GM12874 (cell line): ENCODE results near the gene PDE9A.

ENCODE experiments used
- TF ChIP-seq, protein P1 (sequence below): IDR thresholded peaks from 2 replicates; pipeline ENCODE4 v1.5.1; 2011; ENCODE audit warnings: low read depth, mild to moderate bottlenecking, control low read depth, low read length, moderate library complexity; ENCODE audit not compliant: insufficient read depth

Gene PDE9A

DNA sequence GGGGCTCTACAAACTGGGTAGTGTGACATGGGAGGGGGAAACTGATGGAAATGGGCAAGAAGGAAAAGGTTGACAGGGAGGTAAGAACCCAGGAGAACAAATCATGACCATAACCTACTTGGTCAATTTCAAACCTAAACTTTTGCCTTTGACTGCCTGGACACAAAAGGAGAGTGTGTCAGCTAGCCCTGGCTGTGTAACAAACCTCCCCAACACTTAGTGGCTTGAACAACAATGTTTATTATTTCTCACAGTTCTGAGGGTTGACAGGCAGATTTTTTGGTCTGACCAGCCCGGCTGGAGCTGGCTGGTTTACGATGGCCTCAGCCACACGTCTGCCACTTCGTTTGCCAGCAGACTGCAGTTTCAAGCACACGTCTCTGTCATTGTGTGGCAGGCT, 133.5 kb downstream of the PDE9A start:
- TF ChIP-seq, protein P1, sequence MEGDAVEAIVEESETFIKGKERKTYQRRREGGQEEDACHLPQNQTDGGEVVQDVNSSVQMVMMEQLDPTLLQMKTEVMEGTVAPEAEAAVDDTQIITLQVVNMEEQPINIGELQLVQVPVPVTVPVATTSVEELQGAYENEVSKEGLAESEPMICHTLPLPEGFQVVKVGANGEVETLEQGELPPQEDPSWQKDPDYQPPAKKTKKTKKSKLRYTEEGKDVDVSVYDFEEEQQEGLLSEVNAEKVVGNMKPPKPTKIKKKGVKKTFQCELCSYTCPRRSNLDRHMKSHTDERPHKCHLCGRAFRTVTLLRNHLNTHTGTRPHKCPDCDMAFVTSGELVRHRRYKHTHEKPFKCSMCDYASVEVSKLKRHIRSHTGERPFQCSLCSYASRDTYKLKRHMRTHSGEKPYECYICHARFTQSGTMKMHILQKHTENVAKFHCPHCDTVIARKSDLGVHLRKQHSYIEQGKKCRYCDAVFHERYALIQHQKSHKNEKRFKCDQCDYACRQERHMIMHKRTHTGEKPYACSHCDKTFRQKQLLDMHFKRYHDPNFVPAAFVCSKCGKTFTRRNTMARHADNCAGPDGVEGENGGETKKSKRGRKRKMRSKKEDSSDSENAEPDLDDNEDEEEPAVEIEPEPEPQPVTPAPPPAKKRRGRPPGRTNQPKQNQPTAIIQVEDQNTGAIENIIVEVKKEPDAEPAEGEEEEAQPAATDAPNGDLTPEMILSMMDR: no peak

DNA sequence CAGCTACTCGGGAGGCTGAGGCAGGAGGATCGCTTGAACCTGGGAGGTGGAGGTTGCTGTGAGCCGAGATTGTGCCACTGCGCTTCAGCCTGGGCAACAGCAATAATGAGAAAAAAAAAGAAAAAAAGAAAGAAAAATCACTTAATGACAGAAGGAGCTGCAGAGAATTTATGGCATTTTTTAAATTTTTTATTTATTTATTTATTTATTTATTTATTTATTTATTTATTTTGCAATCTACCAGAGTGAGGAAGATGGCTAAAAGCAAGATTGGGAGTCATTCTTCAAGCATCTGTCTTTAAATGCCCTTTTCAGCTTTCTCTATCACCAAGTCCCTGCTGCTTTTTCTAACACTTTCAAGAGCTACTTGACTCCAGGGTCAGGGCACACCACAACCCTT, 134.2 kb downstream of the PDE9A start:
- TF ChIP-seq, protein P1: no peak

DNA sequence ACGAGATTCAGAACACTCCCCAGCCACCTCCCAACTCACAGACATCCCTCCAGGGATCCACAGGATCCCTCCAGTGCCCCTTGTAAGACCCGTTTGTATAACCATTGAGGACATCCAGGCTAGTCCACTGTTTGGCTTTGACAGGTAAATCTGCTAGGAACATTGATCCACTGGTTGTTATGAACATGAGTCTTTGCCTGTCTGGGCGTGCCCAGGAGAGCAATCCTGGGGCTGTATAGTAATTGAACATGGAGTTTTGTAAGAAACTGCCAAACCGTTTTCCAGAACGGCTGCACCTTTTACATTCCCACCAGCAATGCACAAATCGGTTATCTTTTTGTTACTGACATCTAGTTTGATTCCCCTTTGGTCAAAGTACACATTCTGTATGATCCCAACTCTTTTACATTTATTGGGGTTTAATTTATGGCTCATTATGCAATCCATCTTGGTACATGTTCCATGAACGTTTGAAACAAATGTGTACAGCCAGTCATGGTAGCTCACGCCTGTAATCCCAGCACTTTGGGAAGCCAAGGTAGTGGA, 137.2 kb downstream of the PDE9A start:
- TF ChIP-seq, protein P1: no peak

DNA sequence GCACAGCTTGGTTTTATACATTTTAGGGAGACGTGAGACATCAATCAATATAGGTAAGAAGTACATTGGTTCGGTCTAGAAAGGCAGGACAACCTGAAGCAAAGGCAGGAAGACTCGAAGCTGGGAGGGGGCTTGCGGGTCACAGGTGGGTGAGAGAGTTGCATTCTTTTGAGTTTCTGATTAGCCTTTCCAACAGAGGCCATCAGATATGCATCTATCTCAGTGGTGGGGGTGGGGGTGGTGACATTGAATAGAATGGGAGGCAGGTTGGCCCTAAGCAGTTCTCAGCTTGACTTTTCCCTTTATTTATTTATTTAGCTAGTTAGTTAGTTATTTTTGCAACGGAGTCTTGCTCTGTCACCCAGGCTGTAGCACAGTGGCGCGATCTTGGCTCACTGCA, 140.4 kb downstream of the PDE9A start:
- TF ChIP-seq, protein P1: no peak

DNA sequence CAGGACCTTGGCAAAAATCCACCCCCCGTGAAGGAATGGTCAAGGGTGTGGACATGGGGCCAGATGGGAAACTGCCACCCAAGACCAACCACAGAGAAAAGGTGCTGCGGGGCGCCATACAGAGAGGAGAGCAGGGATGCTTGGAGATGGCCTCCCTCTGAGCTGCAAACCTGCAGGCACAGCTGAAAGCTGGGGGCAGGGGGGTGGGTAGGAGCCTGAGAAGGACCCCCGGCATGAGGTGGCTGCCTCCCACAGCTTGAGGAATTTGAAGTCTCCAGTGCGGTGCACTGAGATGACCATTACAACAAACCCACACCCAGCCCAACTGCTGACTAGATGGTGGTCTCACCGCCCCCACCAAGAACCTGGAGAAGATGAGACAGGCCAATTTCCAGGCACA, 141.1 kb downstream of the PDE9A start:
- TF ChIP-seq, protein P1: no peak

DNA sequence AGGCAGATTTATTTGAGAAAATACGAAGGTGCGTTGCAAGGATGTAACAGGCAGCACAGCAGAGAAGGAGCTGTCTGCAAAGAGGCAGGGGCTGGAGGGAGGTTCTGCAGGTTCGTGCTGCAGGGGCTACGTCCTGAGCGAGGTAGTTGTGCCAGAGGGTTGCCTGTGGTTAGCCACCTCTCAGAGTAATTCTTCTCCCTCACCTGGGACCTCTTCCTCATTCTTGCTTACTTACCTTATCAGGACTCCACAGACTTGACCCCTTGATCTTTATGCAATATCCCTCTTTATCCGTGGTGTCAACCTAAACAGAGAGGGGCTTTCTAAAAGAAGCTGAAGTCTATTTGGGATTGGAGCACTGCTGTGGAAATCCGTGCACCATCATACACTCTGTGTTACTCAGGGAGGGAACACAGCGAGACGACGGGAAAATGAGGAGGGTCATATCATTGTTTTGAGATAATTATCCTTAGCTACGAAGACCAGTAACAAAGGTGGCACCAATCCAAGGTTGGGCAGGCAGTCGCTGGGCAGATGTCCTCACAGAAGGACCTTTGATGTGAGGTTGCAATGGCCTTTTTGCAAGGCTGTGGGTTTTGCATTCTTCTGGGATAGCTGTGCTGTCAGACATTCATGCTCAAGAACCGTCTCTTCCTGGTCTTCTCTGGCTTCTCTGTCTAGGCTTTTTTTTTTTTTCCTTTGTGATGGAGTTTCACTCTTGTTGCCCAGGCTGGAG, 143.1 kb downstream of the PDE9A start:
- TF ChIP-seq, protein P1: no peak

DNA sequence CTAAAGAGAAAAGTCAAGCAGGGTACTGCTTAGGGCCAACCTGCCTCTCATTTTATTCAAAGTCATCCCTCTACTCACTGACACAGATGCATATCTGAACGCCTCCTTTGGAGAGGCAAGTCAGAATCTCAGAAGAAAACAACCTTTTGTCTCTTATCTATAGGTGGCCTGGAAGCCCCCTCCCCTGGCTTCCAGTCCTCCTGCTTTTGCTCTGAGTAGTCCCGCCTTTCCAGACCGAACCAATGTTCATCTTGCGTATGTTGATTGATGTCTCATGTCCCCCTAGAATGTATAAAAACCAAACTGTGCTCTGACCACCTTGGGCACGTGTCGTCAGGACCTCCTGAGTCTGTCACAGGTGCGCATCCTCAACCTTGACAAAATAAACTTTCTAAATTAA, 144.1 kb downstream of the PDE9A start:
- TF ChIP-seq, protein P1: no peak
